T-helper 17 cell (primary cell): Measurements from ENCODE around the gene GATAD2A. TPM values are rescaled to one million over a fixed set of nuclear protein-coding genes. Genes with fewer than 3 reads are reported as not detected.
A peak's percentile ranks its signal among the peaks of the same experiment; 100 is the strongest.
"Not testable (repeated sequence)": the region's sequence is repeated elsewhere in the genome, so short reads cannot be mapped to it uniquely, and the experiment has no call there.

ENCODE experiments used
- ATAC-seq: fragments of 150-1000 bp; cut with Tn5 transposase; 2 replicates; pipeline ENCODE4 v1.10.0; 2021; ENCODE audit warnings: mild to moderate bottlenecking, moderate library complexity
- DNase-seq, 3 donors: peaks; one replicate each; pipeline versions ENCODE4 v3.0.0 to v3.0.0-alpha.2; 2020 to 2021
- H3K9me3 ChIP-seq: one replicate; pipeline ENCODE4 v1.7.0; 2013; ENCODE audit warnings: low read length, mild to moderate bottlenecking; ENCODE audit not compliant: control insufficient read depth, poor library complexity, severe bottlenecking
- H3K27ac Mint-ChIP-seq: one replicate; pipeline ENCODE4 v1.8.0; 2022; ENCODE audit warnings: mild to moderate bottlenecking, moderate library complexity, mixed read lengths
- H3K27me3 Mint-ChIP-seq: one replicate; pipeline ENCODE4 v1.8.0; 2022; ENCODE audit warnings: mixed read lengths
- H3K36me3 Mint-ChIP-seq: one replicate; pipeline ENCODE4 v1.8.0; 2022; ENCODE audit warnings: low read depth, mixed read lengths
- H3K4me1 Mint-ChIP-seq: one replicate; pipeline ENCODE4 v1.8.0; 2022; ENCODE audit warnings: mild to moderate bottlenecking, mixed read lengths
- H3K4me3 Mint-ChIP-seq: one replicate; pipeline ENCODE4 v1.8.0; 2022; ENCODE audit warnings: mild to moderate bottlenecking, moderate library complexity, mixed read lengths
- total RNA-seq, 4 donors: library from RNA in 2 of 4; stranded (reverse) in 2 of 4; gene quantifications; one replicate each; pipeline ENCODE4 v1.2.3 and lab custom pipeline; 2022 to 2026

The GATAD2A gene
- total RNA-seq, 2 donors from 2014 or later: 129 to 153 TPM

GRCh38 chr19:19451429-19452242 is 46.2 kb downstream of the GATAD2A start:
- DNase-seq (no peak), ATAC-seq (peak; percentile 55)
- Mint-ChIP-seq H3K4me1 (peaks cover 35% of the 10 kb centered on the region), H3K4me3 (peak overlapping the region; percentile 65), H3K36me3 (no peaks in the 10 kb centered on the region), H3K27me3 (no peaks in the 10 kb centered on the region), H3K27ac (peak overlapping the region; percentile 90)
- no peaks in the 10 kb centered on the region for H3K9me3 ChIP-seq

- Mint-ChIP-seq H3K27ac (peak overlapping the region; percentile 90), H3K36me3 (no peaks in the 10 kb centered on the region), H3K4me1 (peaks cover 26% of the 10 kb centered on the region), H3K27me3 (no peaks in the 10 kb centered on the region), H3K4me3 (peak overlapping the region; percentile 65)
- no peak for DNase-seq
- no peaks in the 10 kb centered on the region for H3K9me3 ChIP-seq
- ATAC-seq: no peak
These were observed 47.0 kb downstream of the GATAD2A start for GRCh38 chr19:19452243-19453124.

DNA sequence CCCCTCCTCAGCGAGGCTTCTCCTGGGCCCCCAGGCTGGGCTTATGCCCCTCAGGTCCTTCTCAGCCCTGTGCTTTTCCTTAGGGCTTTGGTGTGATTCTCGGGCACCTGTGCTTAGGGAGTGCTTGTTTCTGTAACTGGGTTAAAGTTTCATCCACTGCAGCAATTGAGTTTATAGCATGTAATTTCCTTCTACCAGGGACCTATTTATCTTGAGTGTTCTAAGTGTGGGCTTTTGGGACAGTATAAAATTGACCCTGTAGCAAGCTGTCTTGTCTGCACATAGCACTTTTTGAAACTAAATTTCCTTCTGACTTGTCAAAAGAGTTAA is 47.6 kb downstream of the GATAD2A start:
- Mint-ChIP-seq H3K27me3 (no peaks in the 10 kb centered on the region), H3K4me3 (no peak overlapping the region), H3K4me1 (peaks cover 26% of the 10 kb centered on the region), H3K36me3 (no peaks in the 10 kb centered on the region), H3K27ac (peak overlapping the region; percentile 90)
- no peaks in the 10 kb centered on the region for H3K9me3 ChIP-seq
- DNase-seq (no peak), ATAC-seq (no peak)

GRCh38 chr19:19455166-19455919 is 49.9 kb downstream of the GATAD2A start:
- not testable (repeated sequence) for H3K27ac Mint-ChIP-seq, ATAC-seq, H3K36me3 Mint-ChIP-seq

DNA sequence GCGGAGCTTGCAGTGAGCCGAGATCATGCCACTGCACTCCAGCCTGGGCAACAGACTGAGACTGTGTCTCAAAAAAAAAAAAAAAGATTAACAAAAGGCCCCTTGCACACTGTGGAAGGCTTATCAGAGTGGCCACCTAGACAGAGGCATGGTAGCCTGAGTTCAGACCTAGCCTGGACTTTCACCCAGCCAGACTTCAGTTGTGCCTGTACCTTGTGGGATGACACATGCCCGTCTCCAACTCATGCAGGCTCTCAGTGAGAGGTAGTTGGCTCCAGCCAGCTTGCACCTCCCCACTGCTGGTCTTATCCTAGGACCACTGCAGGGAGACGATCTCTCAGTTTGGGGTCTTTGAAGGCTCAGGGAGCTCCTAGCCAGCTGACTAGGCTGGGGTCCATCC is 52.2 kb downstream of the GATAD2A start:
- no peak for DNase-seq
- no peak overlapping the region for H3K4me3 Mint-ChIP-seq
- H3K27me3 Mint-ChIP-seq: no peaks in the 10 kb centered on the region

More at GRCh38 chr19:19455166-19455919, 49.9 kb downstream of the GATAD2A start:
- not testable (repeated sequence) for H3K27me3 Mint-ChIP-seq, H3K4me3 Mint-ChIP-seq, H3K9me3 ChIP-seq, DNase-seq
- H3K4me1 Mint-ChIP-seq: peaks cover 45% of the 10 kb centered on the region

DNA sequence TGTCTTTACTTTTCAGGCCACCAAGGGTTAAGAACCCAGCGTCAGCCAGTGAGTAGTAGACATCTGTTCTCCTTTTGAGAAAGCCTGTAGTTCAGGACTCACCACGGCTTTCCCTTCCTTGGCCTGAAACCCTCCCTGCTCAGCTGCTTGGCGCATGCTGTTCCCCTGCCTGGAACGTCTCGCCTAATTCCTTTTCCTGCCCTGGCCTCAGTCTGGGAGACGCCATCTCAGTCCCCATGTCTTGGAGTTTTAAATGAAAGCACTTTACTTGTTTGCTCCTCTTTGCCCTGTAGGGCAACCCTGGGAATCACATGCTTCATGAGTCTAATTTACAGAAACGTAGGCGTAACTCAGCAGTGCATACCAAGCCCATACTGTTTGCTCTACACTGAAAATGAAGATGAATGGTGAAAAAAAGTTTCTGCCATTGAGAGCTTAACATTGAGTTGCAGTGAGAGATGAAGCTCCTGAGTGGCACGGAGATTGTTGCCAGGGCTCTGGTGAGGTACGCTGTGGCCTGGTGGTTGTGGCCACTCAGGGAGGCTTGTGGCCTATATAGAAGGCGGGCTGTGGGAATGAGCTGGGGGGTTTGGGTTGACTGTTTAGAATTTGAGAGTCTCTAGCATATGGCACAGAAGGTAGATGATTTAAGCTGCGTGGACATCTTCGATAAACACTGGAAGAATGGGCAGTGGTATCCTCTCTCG is 52.8 kb downstream of the GATAD2A start:
- no peaks in the 10 kb centered on the region for H3K9me3 ChIP-seq
- Mint-ChIP-seq H3K4me3 (peak overlapping the region; percentile 96), H3K36me3 (peaks cover 2% of the 10 kb centered on the region), H3K27ac (peak overlapping the region; percentile 99), H3K27me3 (no peaks in the 10 kb centered on the region), H3K4me1 (peaks cover 55% of the 10 kb centered on the region)
- no peak for DNase-seq
- ATAC-seq: no peak

More for the DNA sequence above, 52.2 kb downstream of the GATAD2A start:
- Mint-ChIP-seq H3K4me1 (peaks cover 49% of the 10 kb centered on the region), H3K36me3 (peaks cover 2% of the 10 kb centered on the region), H3K27ac (peak overlapping the region; percentile 99)
- no peak for ATAC-seq
- no peaks in the 10 kb centered on the region for H3K9me3 ChIP-seq

GRCh38 chr19:19459073-19459472 is 53.6 kb downstream of the GATAD2A start:
- peak; percentile 24 for ATAC-seq
- Mint-ChIP-seq H3K27ac (peak overlapping the region; percentile 99), H3K36me3 (peaks cover 2% of the 10 kb centered on the region), H3K27me3 (no peaks in the 10 kb centered on the region), H3K4me1 (peaks cover 59% of the 10 kb centered on the region), H3K4me3 (peak overlapping the region; percentile 96)
- no peaks in the 10 kb centered on the region for H3K9me3 ChIP-seq
- no peak for DNase-seq

- no peaks in the 10 kb centered on the region for H3K27me3 Mint-ChIP-seq
- peaks cover 63% of the 10 kb centered on the region for H3K4me1 Mint-ChIP-seq
- peak overlapping the region; percentile 99 for H3K27ac Mint-ChIP-seq
- peak in 1 of 3 donors; percentile 45 for DNase-seq
- peaks cover 2% of the 10 kb centered on the region for H3K36me3 Mint-ChIP-seq
- ATAC-seq: peak; percentile 63
- H3K9me3 ChIP-seq: no peaks in the 10 kb centered on the region
- peak overlapping the region; percentile 96 for H3K4me3 Mint-ChIP-seq
These were observed 54.3 kb downstream of the GATAD2A start for GRCh38 chr19:19459707-19460251.

- H3K4me1 Mint-ChIP-seq: peaks cover 67% of the 10 kb centered on the region
- H3K27me3 Mint-ChIP-seq: no peaks in the 10 kb centered on the region
- peak overlapping the region; percentile 99 for H3K27ac Mint-ChIP-seq
- peak; percentile 27 for ATAC-seq
- H3K9me3 ChIP-seq: no peaks in the 10 kb centered on the region
- peak overlapping the region; percentile 96 for H3K4me3 Mint-ChIP-seq
- peaks cover 4% of the 10 kb centered on the region for H3K36me3 Mint-ChIP-seq
- DNase-seq: no peak
These were observed 54.8 kb downstream of the GATAD2A start for GRCh38 chr19:19460258-19460731.

DNA sequence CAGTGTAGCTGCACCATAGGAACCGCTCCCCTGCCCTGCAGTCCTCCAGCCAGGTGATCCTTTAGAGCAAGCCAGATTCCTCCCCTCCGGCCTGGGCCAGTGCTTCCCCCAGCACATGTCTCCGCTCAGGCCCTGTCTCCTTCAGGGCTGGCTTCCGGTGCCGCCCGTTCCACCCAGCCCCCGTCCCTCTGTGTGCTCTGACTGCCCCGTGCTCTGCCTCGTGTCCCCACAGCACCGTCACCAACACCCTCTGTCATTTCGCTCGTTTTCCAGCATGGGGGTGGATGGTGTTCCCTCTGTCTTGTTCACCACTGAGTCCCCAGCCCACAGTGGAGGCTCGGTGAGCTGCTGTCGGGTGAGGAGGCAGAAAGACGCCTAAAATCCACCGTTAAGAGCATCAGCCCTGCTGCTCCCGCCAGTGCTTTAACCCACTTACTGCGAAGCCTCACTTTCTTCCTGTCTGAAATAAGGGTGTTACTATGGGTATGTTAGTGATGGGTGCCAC is 55.3 kb downstream of the GATAD2A start:
- Mint-ChIP-seq H3K4me3 (peak overlapping the region; percentile 96), H3K27ac (peak overlapping the region; percentile 99), H3K4me1 (peaks cover 67% of the 10 kb centered on the region), H3K27me3 (no peaks in the 10 kb centered on the region), H3K36me3 (peaks cover 5% of the 10 kb centered on the region)
- DNase-seq: peak; percentile 22 to 49 (median 42)
- ATAC-seq: peak; percentile 71
- no peaks in the 10 kb centered on the region for H3K9me3 ChIP-seq

GRCh38 chr19:19461306-19461670 is 55.8 kb downstream of the GATAD2A start:
- DNase-seq: no peak

More at GRCh38 chr19:19461306-19461670, 55.8 kb downstream of the GATAD2A start:
- Mint-ChIP-seq H3K4me3 (peak overlapping the region; percentile 96), H3K27me3 (no peaks in the 10 kb centered on the region), H3K36me3 (peaks cover 9% of the 10 kb centered on the region), H3K4me1 (peaks cover 72% of the 10 kb centered on the region), H3K27ac (peak overlapping the region; percentile 99)
- ATAC-seq: no peak
- H3K9me3 ChIP-seq: no peaks in the 10 kb centered on the region
